Ovary (tissue), 9 donors: Measurements from ENCODE around the gene ATG5. TPM values are rescaled to one million over a fixed set of nuclear protein-coding genes. Genes with fewer than 3 reads are reported as not detected.

Source experiments
- DNase-seq, 5 donors: peaks; one replicate each; pipeline ENCODE4 v3.0.0-alpha.2; 2019 to 2020
- H3K27ac ChIP-seq, 2 donors: fragments of 200-600 bp; one replicate each; pipeline versions ENCODE4 v1.5.1 to v1.8.0; 2019 to 2022
- H3K27me3 ChIP-seq: fragments of 200-600 bp; one replicate; pipeline ENCODE4 v1.8.0; 2022
- H3K36me3 ChIP-seq: fragments of 200-600 bp; sonication (generic); one replicate; pipeline ENCODE4 v1.5.1; 2019
- H3K4me1 ChIP-seq: one replicate; pipeline ENCODE4 v1.8.1; 2013; ENCODE audit warnings: mild to moderate bottlenecking, moderate library complexity; ENCODE audit not compliant: insufficient read depth
- H3K4me3 ChIP-seq: fragments of 200-600 bp; sonication (generic); one replicate; pipeline ENCODE4 v1.5.1; 2017
- H3K9me3 ChIP-seq, 2 donors: fragments of 200-600 bp in 1 of 2; sonication (generic) in 1 of 2; one replicate each; pipeline versions ENCODE4 v1.5.1 to v1.8.1; 2013 to 2019; ENCODE audit warnings: mild to moderate bottlenecking in 1 of 2, moderate library complexity in 1 of 2
- CTCF ChIP-seq, 3 donors: fragments of 450-650 bp in 2 of 3; fragments of 200-600 bp in 1 of 3; IDR thresholded peaks; one replicate each; pipeline versions ENCODE4 v1.5.1 to v1.8.0; 2016 to 2022; ENCODE audit warnings: antibody characterized with exemption in 3 of 3, mild to moderate bottlenecking in 1 of 3
- EP300 ChIP-seq: sonication (generic); formaldehyde crosslinking; IDR thresholded peaks from one replicate; pipeline ENCODE4 v1.6.1; 2017; ENCODE audit warnings: antibody characterized with exemption
- POLR2A ChIP-seq: fragments of 450-650 bp; IDR thresholded peaks from one replicate; pipeline ENCODE4 v1.6.1; 2017; ENCODE audit warnings: antibody characterized with exemption, mild to moderate bottlenecking, moderate library complexity
- WGBS, 3 donors: extraction: QIAGEN DNeasy Blood & Tissue Kit in 1 of 3; methylation state at CpG; one replicate each; pipeline versions ENCODE4 v1.1.5 to v1.1.7; 2013 to 2017; 5-methylcytosine and 5-hydroxymethylcytosine counted together
- intact Hi-C, 4 donors: fragments of 100-400 bp; cut with DNase I; formaldehyde crosslinking; loops; one replicate each; pipeline versions ENCODE4 v1.11.0 to v1.15.1; 2022 to 2023
- polyA plus RNA-seq, 2 donors: library from polyadenylated mRNA; stranded (reverse); fragments of 200-250 nt in 1 of 2; fragments of 350-450 nt in 1 of 2; fragmentation: Illumina TruSeq in 1 of 2; extraction: RNeasy Lipid Tissue Mini Kit (QIAGEN cat#74804) in 1 of 2; gene quantifications; one replicate each; pipeline ENCODE4 v1.2.3, GENCODE V29; 2013 to 2014
- total RNA-seq, 7 donors: library from RNA; depleted of rRNA in 2 of 7; stranded (reverse); fragments of >200 nt in 2 of 7; fragmentation: NEBNext Ultra II Directional in 3 of 7; extraction: Animal tissue kit (Norgen Biotek cat#: 25700) in 3 of 7; gene quantifications; one replicate each; pipeline versions ENCODE4 v1.1.0 to v1.2.4, GENCODE V29; 2016 to 2023
- donor health status: DM: no; HTN: no; CAD: no; lungs with moderate emphysema.
- donor health status: DM: no; HTN: no; CAD: no.
- donor health status: Bipolar disorder and iron deficiency.
- donor health status: DM: yes; HTN: yes; CAD: no.
- donor health status: DM: no; HTN: no; CAD: no.
- donor health status: DM: yes; HTN: yes; CAD: no.

Gene ATG5
- total and polyA plus RNA-seq, 9 donors: 17.3 to 35.2 (median 28.3) TPM

GRCh38 chr6:106213660-106214289 is 111.8 kb downstream of the ATG5 start:
- intact Hi-C loops: no loop called here
- Histone ChIP-seq H3K27ac (no peak overlapping the region), H3K36me3 (no peaks in the 10 kb centered on the region), H3K27me3 (no peaks in the 10 kb centered on the region), H3K4me3 (no peak overlapping the region), H3K4me1 (peaks cover 1% of the 10 kb centered on the region), H3K9me3 (no peaks in the 10 kb centered on the region)
- no peak for DNase-seq
- 73 to 89% (median 89%) methylated on average over 2 of the region's 2 CpGs for WGBS, 3 donors
- TF ChIP-seq EP300: no peak
- no peak for TF ChIP-seq POLR2A
- TF ChIP-seq CTCF (IDR thresholded peaks at IDR 0.05): no peak

DNA sequence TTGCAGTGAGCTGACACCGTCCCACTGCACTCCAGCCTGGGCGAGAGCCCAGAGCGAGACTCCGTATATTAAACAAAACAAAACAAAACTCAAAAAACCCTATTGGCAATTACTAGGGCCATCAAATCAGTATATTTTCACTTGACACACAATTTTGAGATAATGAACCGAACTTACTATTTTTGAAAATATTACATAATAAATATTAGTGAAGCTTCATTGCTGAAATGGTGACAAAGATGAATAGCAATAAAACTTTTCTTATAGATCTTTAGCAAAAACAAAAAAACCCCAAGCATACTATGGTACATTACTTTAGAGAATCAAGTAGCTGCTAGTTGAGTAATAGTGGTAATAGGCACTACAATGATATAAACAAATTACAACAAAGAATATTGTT is 113.0 kb downstream of the ATG5 start:
- intact Hi-C loops: no loop called here
- Histone ChIP-seq H3K4me3 (no peak overlapping the region), H3K36me3 (no peaks in the 10 kb centered on the region), H3K4me1 (peaks cover 1% of the 10 kb centered on the region), H3K27me3 (no peaks in the 10 kb centered on the region), H3K9me3 (no peaks in the 10 kb centered on the region), H3K27ac (no peak overlapping the region)
- no peak for DNase-seq
- no peak for TF ChIP-seq POLR2A
- no peak for TF ChIP-seq EP300
- TF ChIP-seq CTCF (IDR thresholded peaks at IDR 0.05): no peak
- 88 to 96% (median 91%) methylated on average over 5 of the region's 5 CpGs for WGBS, 3 donors

DNA sequence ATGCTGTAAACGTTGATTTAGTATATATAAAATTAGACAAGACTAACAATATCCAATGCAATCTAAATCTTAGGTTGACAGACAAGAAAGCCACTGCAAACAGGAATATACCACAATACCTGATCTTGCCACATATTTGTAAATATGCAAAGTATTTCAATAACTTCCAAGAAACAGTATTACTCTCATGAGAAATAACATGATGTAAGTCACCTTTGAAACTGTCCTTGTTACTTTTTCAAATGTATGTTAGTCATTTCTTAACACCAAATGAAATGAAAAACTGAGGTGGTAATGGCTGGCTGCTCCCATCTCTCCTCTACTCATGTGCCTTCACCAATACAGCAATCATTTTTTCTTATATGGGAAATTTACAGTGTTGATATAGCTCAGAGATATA is 118.7 kb downstream of the ATG5 start:
- intact Hi-C loops: no loop called here
- WGBS, 3 donors: 73 to 81% (median 80%) methylated on average over 1 of the region's 1 CpG
- Histone ChIP-seq H3K9me3 (no peaks in the 10 kb centered on the region), H3K4me3 (no peak overlapping the region), H3K4me1 (no peaks in the 10 kb centered on the region), H3K36me3 (no peaks in the 10 kb centered on the region), H3K27ac (no peak overlapping the region), H3K27me3 (no peaks in the 10 kb centered on the region)
- TF ChIP-seq POLR2A (no peak), CTCF (IDR thresholded peaks at IDR 0.05) (no peak), EP300 (no peak)
- no peak for DNase-seq

- no peak for TF ChIP-seq EP300
- no peak for TF ChIP-seq POLR2A
- no peak for TF ChIP-seq CTCF (IDR thresholded peaks at IDR 0.05)
- H3K36me3 ChIP-seq: no peaks in the 10 kb centered on the region
- no peaks in the 10 kb centered on the region for H3K4me1 ChIP-seq
- H3K27ac ChIP-seq: no peak overlapping the region
- H3K27me3 ChIP-seq: no peaks in the 10 kb centered on the region
- no peak overlapping the region for H3K4me3 ChIP-seq
- DNase-seq: no peak
- 83 to 90% (median 83%) methylated on average over 2 of the region's 2 CpGs for WGBS, 3 donors
- intact Hi-C loops: no loop called here
- H3K9me3 ChIP-seq: no peaks in the 10 kb centered on the region
Observed at GRCh38 chr6:106204961-106205360, 120.6 kb downstream of the ATG5 start.
